Left ventricle myocardium inferior (tissue), 1 donor: Measurements from ENCODE around the gene MVK. TPM values are rescaled to one million over a fixed set of nuclear protein-coding genes. Genes with fewer than 3 reads are reported as not detected.

ENCODE experiments used
- DNase-seq: peaks from one replicate; pipeline ENCODE4 v3.0.0-alpha.2; 2020
- H3K27ac ChIP-seq: fragments of 200-600 bp; replicated peaks from 2 replicates; pipeline ENCODE4 v1.8.0; 2021
- H3K27me3 ChIP-seq: fragments of 200-600 bp; 2 replicates; pipeline ENCODE4 v1.8.0; 2021; ENCODE audit warnings: low read depth
- H3K36me3 ChIP-seq: fragments of 200-600 bp; 2 replicates; pipeline ENCODE4 v1.8.0; 2021
- H3K4me1 ChIP-seq: fragments of 200-600 bp; 2 replicates; pipeline ENCODE4 v1.8.0; 2021
- H3K4me3 ChIP-seq: fragments of 200-600 bp; 2 replicates; pipeline ENCODE4 v1.8.0; 2021; ENCODE audit warnings: mild to moderate bottlenecking, moderate library complexity
- H3K9me3 ChIP-seq: fragments of 200-600 bp; replicated peaks from 2 replicates; pipeline ENCODE4 v1.8.0; 2021
- CTCF ChIP-seq: fragments of 200-600 bp; IDR thresholded peaks from 2 replicates; pipeline ENCODE4 v1.8.0; 2021; ENCODE audit warnings: antibody characterized with exemption, mild to moderate bottlenecking, borderline replicate concordance
- intact Hi-C: fragments of 100-400 bp; cut with micrococcal nuclease; formaldehyde crosslinking; loops from one replicate; pipeline ENCODE4 v1.11.0; 2022
- total RNA-seq: library from RNA; stranded (reverse); fragmentation: NEBNext Ultra II Directional; extraction: Animal tissue kit (Norgen Biotek cat#: 25700); gene quantifications from one replicate; pipeline ENCODE4 v1.2.1, GENCODE V29; 2021
- donor health status: DM: no; HTN: yes; CAD: no; lungs with severe emphysema.

Gene MVK
- total RNA-seq, 1 donor from 2014 or later = 8.4 TPM

- no peak overlapping the region for H3K27ac ChIP-seq
- no peak overlapping the region for H3K4me3 ChIP-seq
- TF ChIP-seq CTCF = no peak
- no peak for DNase-seq
- H3K27me3 ChIP-seq = peaks cover 62% of the 10 kb centered on the region
- no peaks in the 10 kb centered on the region for H3K4me1 ChIP-seq
- H3K9me3 ChIP-seq = no peaks in the 10 kb centered on the region
- H3K36me3 ChIP-seq = no peaks in the 10 kb centered on the region
- intact Hi-C loops = no loop called here
Measured at GRCh38 chr12:109630815-109631214, 57.2 kb downstream of the MVK start.

DNA sequence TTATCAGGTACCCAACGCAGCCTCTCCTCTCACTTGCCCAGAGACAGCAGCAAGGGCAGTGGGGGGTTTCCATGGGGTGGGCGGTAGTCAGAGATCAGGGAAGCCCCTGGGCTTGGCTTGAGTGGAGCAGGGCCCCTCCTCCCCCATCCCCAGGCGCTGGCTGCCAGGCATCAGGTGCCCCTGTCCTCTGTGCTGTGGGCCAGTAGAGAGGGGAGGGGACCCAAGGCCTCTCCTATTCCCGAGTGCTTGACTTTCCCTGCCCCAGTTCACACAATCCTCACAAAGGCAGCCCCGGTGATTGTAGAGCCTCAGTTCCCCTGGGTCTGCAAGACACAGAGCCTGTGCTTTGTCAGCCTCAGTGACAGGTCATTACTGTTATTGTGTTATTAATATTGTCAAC is 57.7 kb downstream of the MVK start:
- no peak overlapping the region for H3K27ac ChIP-seq
- TF ChIP-seq CTCF = no peak
- no peak for DNase-seq
- no peaks in the 10 kb centered on the region for H3K4me1 ChIP-seq
- H3K9me3 ChIP-seq = no peaks in the 10 kb centered on the region
- H3K36me3 ChIP-seq = no peaks in the 10 kb centered on the region
- H3K4me3 ChIP-seq = no peak overlapping the region
- intact Hi-C loops = no loop called here
- H3K27me3 ChIP-seq = peaks cover 57% of the 10 kb centered on the region

GRCh38 chr12:109631751-109632150 is 58.2 kb downstream of the MVK start:
- no peak for DNase-seq
- H3K9me3 ChIP-seq = no peaks in the 10 kb centered on the region
- intact Hi-C loops = no loop called here
- H3K4me1 ChIP-seq = no peaks in the 10 kb centered on the region
- no peak for TF ChIP-seq CTCF
- H3K27me3 ChIP-seq = peaks cover 52% of the 10 kb centered on the region
- no peak overlapping the region for H3K4me3 ChIP-seq
- no peaks in the 10 kb centered on the region for H3K36me3 ChIP-seq
- H3K27ac ChIP-seq = no peak overlapping the region

GRCh38 chr12:109632342-109632741 is 58.7 kb downstream of the MVK start:
- H3K27me3 ChIP-seq = peaks cover 52% of the 10 kb centered on the region
- intact Hi-C loops = no loop called here
- no peaks in the 10 kb centered on the region for H3K4me1 ChIP-seq
- no peak for DNase-seq
- H3K36me3 ChIP-seq = no peaks in the 10 kb centered on the region
- H3K4me3 ChIP-seq = no peak overlapping the region
- H3K9me3 ChIP-seq = no peaks in the 10 kb centered on the region
- no peak for TF ChIP-seq CTCF
- H3K27ac ChIP-seq = no peak overlapping the region

DNA sequence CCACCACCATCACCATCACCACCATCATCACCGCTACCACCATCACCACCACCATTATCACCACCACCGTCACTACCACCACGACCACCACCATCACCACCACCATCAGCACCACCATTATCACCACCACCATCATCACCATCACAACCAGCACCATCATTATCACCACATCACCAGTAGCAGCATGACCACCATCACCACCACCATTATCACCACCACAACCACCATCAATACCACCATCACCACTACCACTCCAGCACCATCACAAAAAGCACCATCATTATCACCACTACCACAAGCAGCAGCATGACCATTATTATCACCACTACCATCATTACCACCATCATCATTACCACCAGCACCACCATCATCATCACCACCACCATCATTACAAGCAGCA is 62.1 kb downstream of the MVK start:
- Histone ChIP-seq H3K36me3 (no peaks in the 10 kb centered on the region), H3K9me3 (no peaks in the 10 kb centered on the region), H3K27ac (no peak overlapping the region), H3K4me3 (no peak overlapping the region), H3K4me1 (no peaks in the 10 kb centered on the region), H3K27me3 (peaks cover 44% of the 10 kb centered on the region)
- intact Hi-C loops = no loop called here
- no peak for DNase-seq
- no peak for TF ChIP-seq CTCF

DNA sequence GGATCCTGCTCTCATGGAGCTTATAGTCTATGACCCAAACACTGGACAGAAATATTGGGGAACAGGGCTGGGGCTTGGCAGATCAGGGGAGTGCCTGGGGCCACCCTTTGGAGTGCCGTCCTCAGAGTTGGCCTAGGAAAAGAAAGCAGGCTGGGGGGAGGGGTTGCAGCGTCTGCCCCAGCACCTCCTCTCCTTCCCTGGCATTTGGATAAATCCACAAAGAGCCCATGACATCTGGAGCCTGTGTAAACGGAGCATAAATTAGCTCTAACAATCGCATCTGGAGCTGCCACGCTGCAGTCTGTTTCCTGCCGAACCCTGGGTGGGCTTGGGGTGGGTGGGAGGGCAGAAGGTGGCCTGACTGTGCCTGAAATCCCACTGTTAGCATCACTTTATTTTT is 63.8 kb downstream of the MVK start:
- no peak overlapping the region for H3K27ac ChIP-seq
- no peak for DNase-seq
- H3K9me3 ChIP-seq = no peaks in the 10 kb centered on the region
- no peak overlapping the region for H3K4me3 ChIP-seq
- intact Hi-C loops = no loop called here
- H3K36me3 ChIP-seq = no peaks in the 10 kb centered on the region
- no peaks in the 10 kb centered on the region for H3K4me1 ChIP-seq
- H3K27me3 ChIP-seq = peaks cover 28% of the 10 kb centered on the region
- TF ChIP-seq CTCF = no peak
